ENCODE results near the gene CAMK2G. TPM values are rescaled to one million over a fixed set of nuclear protein-coding genes. Genes with fewer than 3 reads are reported as not detected.

CAMK2G gene
- total RNA-seq, 3 donors from 2014 or later (not counting 1 experiment from before 2014, with no cell fraction given), result 53.6 to 73.8 (median 62.3) TPM

DNA sequence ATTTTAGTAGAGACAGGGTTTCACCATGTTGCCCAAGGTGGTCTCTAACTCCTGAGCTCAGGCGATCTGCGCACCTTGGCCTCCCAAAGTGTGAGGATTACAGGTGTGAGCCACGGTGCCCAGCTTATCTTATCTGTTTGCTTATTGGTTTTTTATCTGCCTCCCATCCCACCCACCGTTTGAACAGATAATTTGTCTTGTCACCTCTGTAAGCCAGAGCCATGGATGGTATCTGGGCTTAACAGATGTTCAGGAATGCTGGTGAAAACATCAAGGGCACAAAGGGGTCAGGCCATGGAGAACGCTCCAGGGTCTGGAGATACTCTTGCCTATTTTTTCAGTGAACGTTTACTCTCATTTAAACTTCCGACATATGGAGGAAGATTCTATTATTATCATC is 51.0 kb downstream of the CAMK2G start:
- peaks cover 60% of the 10 kb centered on the region for H3K36me3 ChIP-seq (ENCODE audit: control insufficient read depth, insufficient read depth, low read length)
- H3K4me1 ChIP-seq (ENCODE audit: control insufficient read depth, insufficient read depth, low read length), result no peaks in the 10 kb centered on the region
- H3K27ac ChIP-seq (ENCODE audit: low read length), result no peak overlapping the region
- ATAC-seq (no peak), DNase-seq (no peak)
- intact Hi-C loops (cut with micrococcal nuclease), result no loop called here
- H3K27me3 ChIP-seq (ENCODE audit: control insufficient read depth, insufficient read depth, low read length), result no peaks in the 10 kb centered on the region
- H3K9me3 Mint-ChIP-seq, result no peaks in the 10 kb centered on the region
- no peak overlapping the region for H3K4me3 ChIP-seq (ENCODE audit: low read length)
- H3K4me1 Mint-ChIP-seq, result no peaks in the 10 kb centered on the region
- TF ChIP-seq, protein P1, sequence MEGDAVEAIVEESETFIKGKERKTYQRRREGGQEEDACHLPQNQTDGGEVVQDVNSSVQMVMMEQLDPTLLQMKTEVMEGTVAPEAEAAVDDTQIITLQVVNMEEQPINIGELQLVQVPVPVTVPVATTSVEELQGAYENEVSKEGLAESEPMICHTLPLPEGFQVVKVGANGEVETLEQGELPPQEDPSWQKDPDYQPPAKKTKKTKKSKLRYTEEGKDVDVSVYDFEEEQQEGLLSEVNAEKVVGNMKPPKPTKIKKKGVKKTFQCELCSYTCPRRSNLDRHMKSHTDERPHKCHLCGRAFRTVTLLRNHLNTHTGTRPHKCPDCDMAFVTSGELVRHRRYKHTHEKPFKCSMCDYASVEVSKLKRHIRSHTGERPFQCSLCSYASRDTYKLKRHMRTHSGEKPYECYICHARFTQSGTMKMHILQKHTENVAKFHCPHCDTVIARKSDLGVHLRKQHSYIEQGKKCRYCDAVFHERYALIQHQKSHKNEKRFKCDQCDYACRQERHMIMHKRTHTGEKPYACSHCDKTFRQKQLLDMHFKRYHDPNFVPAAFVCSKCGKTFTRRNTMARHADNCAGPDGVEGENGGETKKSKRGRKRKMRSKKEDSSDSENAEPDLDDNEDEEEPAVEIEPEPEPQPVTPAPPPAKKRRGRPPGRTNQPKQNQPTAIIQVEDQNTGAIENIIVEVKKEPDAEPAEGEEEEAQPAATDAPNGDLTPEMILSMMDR (IDR thresholded peaks at IDR 0.05), result no peak
- H3K4me3 Mint-ChIP-seq, result no peak overlapping the region
- H3K36me3 Mint-ChIP-seq, result no peaks in the 10 kb centered on the region
- H3K27ac Mint-ChIP-seq, result no peak overlapping the region
- no peaks in the 10 kb centered on the region for H3K27me3 Mint-ChIP-seq (ENCODE audit: low read depth in 2 of 2)
- no peaks in the 10 kb centered on the region for H3K9me3 ChIP-seq (ENCODE audit: control insufficient read depth, insufficient read depth, low read length)
- 98% methylated on average over 7 of the region's 7 CpGs for whole genome bisulfite sequencing (ENCODE audit: insufficient coverage)

DNA sequence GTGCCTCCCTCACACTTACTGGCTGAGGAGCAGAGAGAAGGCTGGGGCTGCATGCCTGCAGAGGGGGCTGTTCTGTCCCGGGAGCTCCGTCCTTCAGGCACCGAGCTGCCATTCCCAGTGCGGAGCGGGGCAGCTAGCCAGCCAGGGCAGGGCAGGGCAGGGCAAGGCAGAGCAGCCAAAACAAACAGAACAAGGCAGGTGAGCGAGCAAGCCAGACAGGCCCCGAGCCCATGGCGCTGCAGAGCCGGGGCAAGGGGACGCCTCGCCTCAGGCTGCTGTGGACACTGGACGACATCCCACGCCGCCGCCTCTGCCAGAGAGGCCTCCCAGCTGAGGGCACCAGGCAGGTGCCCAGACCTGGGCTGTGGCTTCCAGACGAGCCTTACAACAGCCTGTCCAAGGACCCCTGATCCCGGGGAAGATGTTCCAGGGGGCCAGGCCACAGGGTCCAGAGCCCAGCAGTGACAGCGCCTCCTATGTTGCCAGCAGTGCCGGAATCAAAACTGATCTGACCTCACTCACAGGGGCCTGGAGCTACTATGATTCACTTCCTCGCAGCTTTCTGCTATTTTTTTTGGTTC is 54.8 kb downstream of the CAMK2G start:
- H3K9me3 ChIP-seq (ENCODE audit: control insufficient read depth, insufficient read depth, low read length), result no peaks in the 10 kb centered on the region
- TF ChIP-seq, protein P1 (IDR thresholded peaks at IDR 0.05), result no peak
- no peaks in the 10 kb centered on the region for H3K36me3 Mint-ChIP-seq
- intact Hi-C loops (cut with micrococcal nuclease), result no loop called here
- no peak for DNase-seq
- no peak overlapping the region for H3K27ac Mint-ChIP-seq
- peaks cover 59% of the 10 kb centered on the region for H3K36me3 ChIP-seq (ENCODE audit: control insufficient read depth, insufficient read depth, low read length)
- H3K4me1 Mint-ChIP-seq, result peaks cover 0 to 7% of the 10 kb centered on the region in 2 donors
- no peaks in the 10 kb centered on the region for H3K4me1 ChIP-seq (ENCODE audit: control insufficient read depth, insufficient read depth, low read length)
- H3K27ac ChIP-seq (ENCODE audit: low read length), result no peak overlapping the region
- ATAC-seq, result no peak
- H3K27me3 Mint-ChIP-seq (ENCODE audit: low read depth in 2 of 2), result no peaks in the 10 kb centered on the region
- H3K27me3 ChIP-seq (ENCODE audit: control insufficient read depth, insufficient read depth, low read length), result no peaks in the 10 kb centered on the region
- no peaks in the 10 kb centered on the region for H3K9me3 Mint-ChIP-seq
- 97% methylated on average over 20 of the region's 20 CpGs for WGBS (ENCODE audit: insufficient coverage)
- H3K4me3 ChIP-seq (ENCODE audit: low read length), result no peak overlapping the region
- no peak overlapping the region for H3K4me3 Mint-ChIP-seq

DNA sequence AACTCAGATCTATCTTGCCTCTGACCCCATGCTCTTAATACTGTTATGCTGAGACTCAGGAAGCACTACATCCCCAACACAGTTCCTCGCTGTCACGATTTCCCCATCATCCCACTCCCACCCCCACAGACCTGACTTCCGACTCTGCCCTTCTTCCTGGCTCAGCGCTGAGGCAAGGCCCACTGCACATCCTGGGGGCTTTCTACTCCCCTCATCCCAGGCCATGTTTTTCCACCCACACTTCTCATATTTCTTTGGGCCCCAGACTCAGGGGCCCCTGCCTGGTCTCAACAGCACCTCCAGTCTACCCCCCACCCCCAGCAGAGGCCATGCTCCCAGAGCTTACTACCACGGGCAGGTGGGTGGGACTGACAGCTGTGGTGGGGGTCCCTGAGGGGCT is 55.3 kb downstream of the CAMK2G start:
- no peak overlapping the region for H3K27ac ChIP-seq (ENCODE audit: low read length)
- intact Hi-C loops (cut with micrococcal nuclease), result no loop called here
- H3K4me3 ChIP-seq (ENCODE audit: low read length), result no peak overlapping the region
- H3K27ac Mint-ChIP-seq, result no peak overlapping the region
- H3K27me3 Mint-ChIP-seq (ENCODE audit: low read depth in 2 of 2), result no peaks in the 10 kb centered on the region
- H3K4me3 Mint-ChIP-seq, result no peak overlapping the region
- DNase-seq, result no peak
- ATAC-seq, result no peak
- TF ChIP-seq, protein P1 (IDR thresholded peaks at IDR 0.05), result no peak
- 90% methylated on average over 4 of the region's 5 CpGs for WGBS (ENCODE audit: insufficient coverage)
- no peaks in the 10 kb centered on the region for H3K36me3 Mint-ChIP-seq
- H3K4me1 ChIP-seq (ENCODE audit: control insufficient read depth, insufficient read depth, low read length), result no peaks in the 10 kb centered on the region
- H3K9me3 ChIP-seq (ENCODE audit: control insufficient read depth, insufficient read depth, low read length), result no peaks in the 10 kb centered on the region
- H3K36me3 ChIP-seq (ENCODE audit: control insufficient read depth, insufficient read depth, low read length), result peaks cover 56% of the 10 kb centered on the region
- no peaks in the 10 kb centered on the region for H3K9me3 Mint-ChIP-seq
- H3K27me3 ChIP-seq (ENCODE audit: control insufficient read depth, insufficient read depth, low read length), result no peaks in the 10 kb centered on the region
- peaks cover 0 to 7% of the 10 kb centered on the region in 2 donors for H3K4me1 Mint-ChIP-seq

DNA sequence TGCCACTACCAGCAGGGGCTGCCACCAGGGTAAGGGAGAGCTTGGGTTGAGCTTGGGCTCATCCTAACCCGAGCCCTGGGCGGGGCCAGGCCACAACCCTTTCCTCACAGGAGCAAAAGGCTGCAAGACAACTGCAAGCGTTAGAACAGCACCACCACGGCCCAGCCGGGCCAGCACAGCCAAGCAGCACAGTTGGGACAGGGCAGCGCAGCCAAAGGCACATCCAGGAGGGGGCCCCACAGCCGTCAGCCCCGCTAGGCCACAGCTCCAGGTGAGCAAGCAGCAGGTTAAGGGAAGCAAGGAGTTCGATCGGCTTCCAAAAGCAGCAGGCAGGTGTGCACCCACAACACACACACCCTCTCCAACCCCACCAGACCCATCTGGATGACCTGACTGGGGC is 56.0 kb downstream of the CAMK2G start:
- 94% methylated on average over 10 of the region's 10 CpGs for WGBS (ENCODE audit: insufficient coverage)
- intact Hi-C loops (cut with micrococcal nuclease), result no loop called here

More for the DNA sequence above, 56.0 kb downstream of the CAMK2G start:
- Mint-ChIP-seq H3K4me3 (no peak overlapping the region), H3K4me1 (peaks cover 0 to 7% of the 10 kb centered on the region in 2 donors), H3K27me3 (ENCODE audit: low read depth in 2 of 2) (no peaks in the 10 kb centered on the region), H3K27ac (no peak overlapping the region), H3K36me3 (no peaks in the 10 kb centered on the region), H3K9me3 (no peaks in the 10 kb centered on the region)
- Histone ChIP-seq H3K36me3 (ENCODE audit: control insufficient read depth, insufficient read depth, low read length) (peaks cover 53% of the 10 kb centered on the region), H3K27me3 (ENCODE audit: control insufficient read depth, insufficient read depth, low read length) (no peaks in the 10 kb centered on the region), H3K9me3 (ENCODE audit: control insufficient read depth, insufficient read depth, low read length) (no peaks in the 10 kb centered on the region), H3K4me1 (ENCODE audit: control insufficient read depth, insufficient read depth, low read length) (no peaks in the 10 kb centered on the region), H3K4me3 (ENCODE audit: low read length) (no peak overlapping the region), H3K27ac (ENCODE audit: low read length) (no peak overlapping the region)
- TF ChIP-seq, protein P1 (IDR thresholded peaks at IDR 0.05), result no peak
- ATAC-seq (no peak), DNase-seq (no peak)
